C4-2B (cell line): ENCODE measurements around the gene TRPM1.
A peak's percentile ranks its signal among the peaks of the same experiment; 100 is the strongest.
"Not testable (repeated sequence)": the region's sequence is repeated elsewhere in the genome, so short reads cannot be mapped to it uniquely, and the experiment has no call there.

Experiments
- H3K27ac ChIP-seq: fragments of 450-650 bp; 2 replicates; pipeline ENCODE4 v1.5.1; 2017
- ZFX ChIP-seq: fragments of 450-650 bp; IDR thresholded peaks from 2 replicates; pipeline ENCODE4 v1.6.1; 2017
- TF ChIP-seq, protein P1 (sequence below): fragments of 450-650 bp; conservative IDR thresholded peaks from 2 replicates; pipeline ENCODE4 v1.5.1; 2017; ENCODE audit warnings: mild to moderate bottlenecking

TRPM1 gene

DNA sequence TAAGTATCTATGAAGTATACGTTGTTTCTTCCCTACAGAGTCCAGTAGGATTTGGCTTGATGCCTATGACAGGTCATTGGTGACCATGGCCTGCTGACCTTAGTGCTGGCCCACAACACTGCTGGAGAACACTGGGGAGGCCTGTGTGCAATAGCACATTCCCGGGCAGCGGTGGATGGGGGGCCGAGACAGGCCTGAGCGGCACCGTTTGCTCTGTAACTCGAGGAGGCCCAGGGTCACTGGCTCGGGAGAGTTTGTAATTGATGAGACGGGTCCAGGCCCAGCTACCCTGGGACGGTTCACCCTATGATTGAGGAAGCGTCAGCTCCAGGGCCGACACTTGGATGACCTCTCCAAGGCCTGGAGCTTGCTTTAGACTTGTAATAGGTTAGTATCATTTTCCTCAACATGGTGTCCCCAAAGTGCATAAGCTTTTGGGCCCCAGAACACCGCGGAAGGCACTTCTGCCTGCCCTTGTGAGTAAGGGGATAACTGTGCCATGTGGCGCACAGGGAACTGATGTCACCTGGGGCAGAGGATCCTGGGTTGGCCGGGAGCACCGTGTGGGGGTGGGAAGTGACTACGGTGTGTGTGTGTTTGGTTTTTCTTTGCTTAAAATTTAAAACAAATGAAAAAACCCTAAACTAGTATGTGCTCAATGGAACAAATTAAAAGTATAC, 12.0 kb downstream of the TRPM1 start:
- no peak overlapping the region for H3K27ac ChIP-seq
- TF ChIP-seq, protein P1, sequence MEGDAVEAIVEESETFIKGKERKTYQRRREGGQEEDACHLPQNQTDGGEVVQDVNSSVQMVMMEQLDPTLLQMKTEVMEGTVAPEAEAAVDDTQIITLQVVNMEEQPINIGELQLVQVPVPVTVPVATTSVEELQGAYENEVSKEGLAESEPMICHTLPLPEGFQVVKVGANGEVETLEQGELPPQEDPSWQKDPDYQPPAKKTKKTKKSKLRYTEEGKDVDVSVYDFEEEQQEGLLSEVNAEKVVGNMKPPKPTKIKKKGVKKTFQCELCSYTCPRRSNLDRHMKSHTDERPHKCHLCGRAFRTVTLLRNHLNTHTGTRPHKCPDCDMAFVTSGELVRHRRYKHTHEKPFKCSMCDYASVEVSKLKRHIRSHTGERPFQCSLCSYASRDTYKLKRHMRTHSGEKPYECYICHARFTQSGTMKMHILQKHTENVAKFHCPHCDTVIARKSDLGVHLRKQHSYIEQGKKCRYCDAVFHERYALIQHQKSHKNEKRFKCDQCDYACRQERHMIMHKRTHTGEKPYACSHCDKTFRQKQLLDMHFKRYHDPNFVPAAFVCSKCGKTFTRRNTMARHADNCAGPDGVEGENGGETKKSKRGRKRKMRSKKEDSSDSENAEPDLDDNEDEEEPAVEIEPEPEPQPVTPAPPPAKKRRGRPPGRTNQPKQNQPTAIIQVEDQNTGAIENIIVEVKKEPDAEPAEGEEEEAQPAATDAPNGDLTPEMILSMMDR, result no peak
- no peak for TF ChIP-seq ZFX

DNA sequence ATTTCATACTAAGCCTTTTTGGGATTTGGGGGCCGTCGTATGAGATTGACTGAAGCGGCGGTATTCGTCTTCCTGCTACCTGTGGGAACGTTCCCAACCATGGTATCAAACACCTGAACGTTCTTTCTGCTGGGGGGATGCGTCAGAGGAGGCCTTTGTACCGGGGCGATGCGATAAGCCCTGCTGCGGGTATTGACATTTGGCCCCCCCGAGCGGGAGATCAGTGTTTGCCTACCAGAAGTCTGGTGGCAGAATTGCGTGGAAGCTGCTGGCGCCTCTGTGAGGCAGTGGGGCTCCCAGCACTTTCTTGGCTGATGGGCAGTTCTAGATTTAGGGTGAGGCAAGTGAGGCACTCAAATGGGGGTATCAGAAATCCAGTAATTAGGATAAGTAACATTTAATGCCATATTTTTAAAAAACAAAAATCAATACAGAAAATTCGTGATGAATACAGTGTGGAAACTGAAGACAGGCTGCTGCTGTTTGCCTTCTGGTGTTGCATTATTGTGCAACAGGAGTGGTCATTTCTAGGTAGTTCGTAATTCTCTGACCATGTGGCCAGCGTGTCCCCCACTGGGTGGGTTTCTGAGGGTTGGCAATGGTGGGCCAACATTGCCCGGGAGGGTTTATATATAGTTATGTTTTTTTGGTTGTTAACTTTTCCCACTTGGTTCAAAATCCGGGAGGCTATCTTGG, 12.7 kb downstream of the TRPM1 start:
- H3K27ac ChIP-seq, result no peak overlapping the region
- no peak for TF ChIP-seq ZFX
- TF ChIP-seq, protein P1, result no peak

DNA sequence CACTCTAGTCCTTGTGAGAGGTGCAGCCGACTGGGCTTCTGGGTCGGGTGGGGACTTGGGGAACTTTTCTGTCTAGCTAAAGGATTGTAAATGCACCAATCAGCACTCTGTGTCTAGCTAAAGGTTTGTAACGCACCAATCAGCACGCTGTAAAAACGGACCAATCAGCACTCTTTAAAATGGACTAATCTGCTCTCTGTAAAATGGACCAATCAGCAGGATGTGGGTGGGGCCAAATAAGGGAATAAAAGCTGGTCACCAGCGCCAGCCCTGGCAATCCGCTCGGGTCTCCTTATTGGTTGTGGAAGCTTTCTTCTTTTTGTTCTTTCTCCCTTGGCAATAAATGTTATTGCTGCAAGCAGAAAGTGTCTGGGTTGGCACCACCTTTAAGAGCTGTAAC, 13.5 kb downstream of the TRPM1 start:
- H3K27ac ChIP-seq, result not testable (repeated sequence)

DNA sequence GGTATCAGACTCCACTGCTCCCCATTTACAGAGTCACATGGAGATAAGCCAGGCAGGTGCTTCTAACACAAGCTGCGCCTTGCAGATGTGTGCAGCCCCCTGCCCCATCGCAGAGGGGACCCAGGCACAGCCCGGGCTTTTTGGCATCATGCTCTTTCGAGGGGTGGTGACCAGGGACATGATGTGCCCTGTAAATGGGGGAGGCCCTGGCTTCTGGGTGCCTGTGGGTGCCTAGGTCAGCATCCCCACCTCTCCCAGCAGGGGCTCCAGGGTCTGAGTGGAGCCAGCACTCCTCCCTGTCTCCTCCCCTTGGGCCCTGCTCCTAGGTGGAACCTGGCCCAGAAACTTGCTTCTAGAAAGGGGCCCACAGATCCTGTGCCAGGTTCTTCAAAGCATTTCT, 15.2 kb downstream of the TRPM1 start:
- no peak overlapping the region for H3K27ac ChIP-seq
- TF ChIP-seq, protein P1, result no peak
- no peak for TF ChIP-seq ZFX

DNA sequence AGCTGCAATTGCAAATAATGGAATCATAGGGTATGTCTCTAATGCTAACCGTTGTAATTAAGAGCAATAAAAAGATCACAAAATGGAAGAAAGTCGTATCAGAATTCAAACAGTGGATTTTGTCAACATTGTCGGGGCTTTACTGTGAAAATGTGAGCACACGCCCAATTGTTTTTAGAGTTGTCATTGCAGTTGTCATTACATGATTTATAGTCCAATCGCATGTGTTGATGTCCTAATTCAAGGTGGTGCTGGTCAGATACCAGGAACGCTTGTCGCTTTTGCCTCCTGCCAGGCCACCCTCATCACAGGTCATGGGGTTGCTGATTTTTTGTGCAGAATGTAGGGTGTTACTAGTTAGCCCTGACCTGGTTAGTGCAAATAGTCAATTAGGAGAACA, 16.2 kb downstream of the TRPM1 start:
- no peak overlapping the region for H3K27ac ChIP-seq
- TF ChIP-seq, protein P1, result no peak
- TF ChIP-seq ZFX, result no peak

DNA sequence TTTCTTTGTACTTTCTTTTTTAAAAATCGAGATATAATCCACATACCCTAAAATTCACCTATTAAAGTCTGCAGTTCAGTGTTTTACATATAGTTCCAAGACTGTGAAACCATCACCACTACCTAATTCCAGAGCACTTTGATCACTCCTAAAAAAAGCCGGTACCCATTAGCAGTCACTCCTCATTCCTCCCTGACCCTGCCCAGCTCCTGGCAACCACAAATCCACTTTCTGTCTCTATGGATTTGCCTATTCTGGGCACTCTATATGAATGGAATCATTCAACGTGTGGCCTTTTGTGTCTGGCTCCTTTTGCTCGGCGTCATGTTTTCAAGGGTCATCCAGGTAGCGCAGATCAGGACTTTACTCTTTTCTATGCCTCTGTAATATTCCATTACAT, 17.3 kb downstream of the TRPM1 start:
- no peak overlapping the region for H3K27ac ChIP-seq
- TF ChIP-seq ZFX, result no peak
- TF ChIP-seq, protein P1, result no peak

DNA sequence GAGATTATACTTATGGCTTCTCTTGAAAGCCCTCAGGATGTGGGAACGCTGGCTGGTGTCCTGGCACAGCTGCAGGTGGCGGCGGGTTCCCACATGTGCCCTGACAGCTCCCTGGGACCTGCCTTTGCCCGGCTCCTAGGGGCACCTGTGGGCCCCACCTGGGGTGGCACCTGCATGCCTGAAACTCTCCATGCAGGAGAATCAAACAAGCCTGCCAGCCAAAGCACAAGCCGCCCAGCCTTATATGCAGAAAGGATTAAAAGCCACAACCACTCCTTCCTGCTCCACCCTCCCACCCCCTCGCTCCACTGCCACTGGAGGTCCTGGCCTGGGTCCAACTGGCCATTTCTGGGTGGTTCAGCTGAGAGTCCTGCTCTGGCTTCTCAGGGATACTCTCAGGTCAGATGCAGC, 18.1 kb downstream of the TRPM1 start:
- peak overlapping the region; percentile 36 for H3K27ac ChIP-seq
- TF ChIP-seq ZFX, result no peak
- TF ChIP-seq, protein P1, result no peak
